K562 (cell line): ENCODE measurements around the gene TNNT1. TPM values are rescaled to one million over a fixed set of nuclear protein-coding genes. Genes with fewer than 3 reads are reported as not detected.

Source experiments
- BCOR ChIP-seq: fragments of 450-650 bp; IDR thresholded peaks from 2 replicates; pipeline ENCODE4 v1.6.1; 2016
- CXXC5 ChIP-seq: fragments of 250-450 bp; sonication (Bioruptor Pico); IDR thresholded peaks from 2 replicates; pipeline ENCODE4 v1.8.0; 2022; ENCODE audit warnings: inconsistent platforms, mild to moderate bottlenecking, moderate library complexity
- LCOR ChIP-seq: sonication (generic); formaldehyde crosslinking; IDR thresholded peaks from 2 replicates; pipeline ENCODE4 v1.8.0; 2022; ENCODE audit warnings: mild to moderate bottlenecking, missing genetic modification reagents
- PTBP1 ChIP-seq: fragments of 200-400 bp; formaldehyde crosslinking; IDR thresholded peaks from 2 replicates; pipeline ENCODE4 v1.6.1; 2017; ENCODE audit warnings: low read depth, low read length
- RBM22 ChIP-seq: fragments of 200-400 bp; formaldehyde crosslinking; IDR thresholded peaks from 2 replicates; pipeline ENCODE4 v1.6.1; 2018; ENCODE audit warnings: low read length, low read depth; ENCODE audit not compliant: poor library complexity, severe bottlenecking
- SIN3A ChIP-seq, 2 experiments: fragments of 150-350 bp in 1 of 2; IDR thresholded peaks; 2 replicates each; pipeline ENCODE4 v1.6.1; 2011 to 2016; ENCODE audit warnings: borderline replicate concordance in 2 of 2, low read depth in 2 of 2, low read length in 2 of 2, mild to moderate bottlenecking in 2 of 2, moderate library complexity in 2 of 2; ENCODE audit not compliant: control insufficient read depth in 1 of 2
- SMARCC2 ChIP-seq: fragments of 450-650 bp; IDR thresholded peaks from 2 replicates; pipeline ENCODE4 v1.6.1; 2017; ENCODE audit warnings: antibody characterized with exemption, moderate library complexity, mild to moderate bottlenecking, low read depth
- TFAM ChIP-seq: fragments of 250-450 bp; sonication (Bioruptor Pico); conservative IDR thresholded peaks from 2 replicates; pipeline ENCODE4 v1.5.0; 2021; ENCODE audit warnings: mild to moderate bottlenecking, moderate library complexity
- TOE1 ChIP-seq, 2 experiments: fragments of 450-650 bp in 1 of 2; sonication (generic) in 1 of 2; formaldehyde crosslinking in 1 of 2; IDR thresholded peaks; 2 replicates each; pipeline versions ENCODE4 v1.7.1 to v1.8.0; 2016 to 2022; ENCODE audit warnings: borderline replicate concordance in 2 of 2, mild to moderate bottlenecking in 2 of 2, antibody characterized with exemption in 1 of 2, inconsistent platforms in 1 of 2, low read depth in 1 of 2, missing genetic modification reagents in 1 of 2, moderate library complexity in 1 of 2
- TRIM28 ChIP-seq: fragments of 450-650 bp; IDR thresholded peaks from 2 replicates; pipeline ENCODE4 v1.6.1; 2017
- XRCC4 ChIP-seq: IDR thresholded peaks from one replicate; pipeline ENCODE4 v1.6.1; 2011; ENCODE audit not compliant: insufficient read depth, insufficient read length; ENCODE audit errors: extremely low read depth
- YY1 ChIP-seq, 3 experiments: IDR thresholded peaks; 2 replicates each; pipeline ENCODE4 v1.6.1; 2011; ENCODE audit warnings: low read length in 2 of 3, mild to moderate bottlenecking in 2 of 3, moderate library complexity in 2 of 3, borderline replicate concordance in 1 of 3, control low read depth in 1 of 3, low read depth in 1 of 3; ENCODE audit not compliant: insufficient read depth in 3 of 3, insufficient replicate concordance in 2 of 3, control insufficient read depth in 1 of 3, insufficient read length in 1 of 3; ENCODE audit errors: extremely low read depth in 1 of 3
- ZC3H11A ChIP-seq: IDR thresholded peaks from 2 replicates; pipeline ENCODE4 v1.6.1; 2012; ENCODE audit warnings: low read depth, low read length, improper control_type of control experiment
- ZNF436 ChIP-seq: fragments of 250-450, 450-650 bp; sonication (Bioruptor Pico); formaldehyde crosslinking; IDR thresholded peaks from 2 replicates; pipeline ENCODE4 v1.7.0; 2020; ENCODE audit warnings: mild to moderate bottlenecking
- polyA plus RNA-seq, 8 experiments: library from polyadenylated mRNA; depleted of rRNA in 4 of 8; stranded (reverse) in 5 of 8; unstranded in 3 of 8; fragments of >200 nt; fragmentation: Nextera tagmentation in 2 of 8; fragmentation: Illumina TruSeq in 1 of 8; extraction: Ambion mirVana in 2 of 8; extraction: Trizol in 1 of 8; gene quantifications; 2 replicates each; pipeline versions ENCODE4 v1.2.1 to v1.2.3, GENCODE V29; 2011 to 2014; ENCODE audit warnings: inconsistent platforms in 1 of 8, missing spikeins in 1 of 8
- total RNA-seq, 7 experiments: library from RNA; depleted of rRNA in 6 of 7; stranded (reverse); fragments of >200 nt in 6 of 7; fragmentation: Illumina TruSeq in 2 of 7; extraction: Trizol in 2 of 7; gene quantifications; 2 replicates each; pipeline versions ENCODE4 v1.2.1 to v1.2.3, GENCODE V29; 2011 to 2021; ENCODE audit warnings: low replicate concordance in 1 of 7
- TF ChIP-seq, protein P1 (sequence below): fragments of 200-800 bp; sonication (Bioruptor generic); IDR thresholded peaks from 2 replicates; pipeline ENCODE4 v1.6.1; 2016; ENCODE audit warnings: missing genetic modification characterization, missing compliant biosample characterization
- TF ChIP-seq, protein P2 (sequence below): fragments of 450-650 bp; IDR thresholded peaks from 2 replicates; pipeline ENCODE4 v1.7.0; 2016; ENCODE audit warnings: borderline replicate concordance
- TF ChIP-seq, protein P3 (sequence below): sonication (generic); formaldehyde crosslinking; IDR thresholded peaks from 2 replicates; pipeline ENCODE4 v1.8.0; 2022; ENCODE audit warnings: mild to moderate bottlenecking, missing genetic modification reagents

TNNT1 gene
- total and polyA plus RNA-seq, 9 of the 15 experiments (the other 6 are each of a cell fraction or from before 2014, with no cell fraction given), result 31.8 to 390 (median 227) TPM

DNA sequence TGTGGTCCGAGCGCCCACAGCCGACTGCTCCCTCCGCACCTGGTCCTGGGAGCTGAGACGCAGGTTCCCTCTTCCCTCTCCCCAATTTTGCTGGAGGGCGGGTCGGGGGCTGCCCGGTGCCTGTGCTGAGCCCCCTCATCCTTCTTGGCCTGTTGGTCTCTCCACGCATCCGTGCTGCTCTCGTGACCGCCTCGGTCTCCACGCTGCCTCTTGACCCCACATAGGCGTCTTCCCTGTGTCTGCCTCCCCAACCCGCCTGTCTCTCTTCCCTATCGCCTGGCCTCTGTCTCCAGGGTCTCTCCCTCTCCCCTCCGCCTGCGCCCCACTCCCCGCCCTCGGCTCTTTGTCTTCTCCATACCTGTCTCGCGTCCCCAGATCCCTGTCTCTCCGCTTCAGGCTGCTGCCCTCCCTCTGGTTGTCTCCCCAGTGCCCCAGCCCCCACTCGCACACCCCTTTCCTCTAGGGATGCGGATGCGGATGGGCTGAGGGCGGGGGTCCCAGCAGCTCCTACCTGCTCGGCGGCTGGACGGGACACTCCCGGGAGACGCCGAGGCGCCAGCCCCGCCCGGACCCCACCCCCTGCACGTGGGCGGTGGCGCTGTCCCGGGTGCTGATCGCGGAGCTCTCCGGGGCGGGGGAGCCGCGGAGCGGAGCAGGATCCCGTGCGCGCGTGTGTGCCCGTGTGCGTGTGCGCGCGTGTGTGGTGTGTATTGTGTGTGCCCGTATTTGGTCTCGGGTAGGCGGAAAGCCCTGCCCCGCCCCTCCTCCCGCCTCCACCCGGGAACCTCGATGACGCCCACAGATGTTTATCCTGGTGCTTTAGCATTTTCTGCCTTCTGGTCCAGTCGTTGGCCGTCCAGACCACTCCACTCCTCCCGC is 30.8 kb upstream of the TNNT1 start, which contains the start of gene SYT5 (continued):
- TF ChIP-seq, protein P1, sequence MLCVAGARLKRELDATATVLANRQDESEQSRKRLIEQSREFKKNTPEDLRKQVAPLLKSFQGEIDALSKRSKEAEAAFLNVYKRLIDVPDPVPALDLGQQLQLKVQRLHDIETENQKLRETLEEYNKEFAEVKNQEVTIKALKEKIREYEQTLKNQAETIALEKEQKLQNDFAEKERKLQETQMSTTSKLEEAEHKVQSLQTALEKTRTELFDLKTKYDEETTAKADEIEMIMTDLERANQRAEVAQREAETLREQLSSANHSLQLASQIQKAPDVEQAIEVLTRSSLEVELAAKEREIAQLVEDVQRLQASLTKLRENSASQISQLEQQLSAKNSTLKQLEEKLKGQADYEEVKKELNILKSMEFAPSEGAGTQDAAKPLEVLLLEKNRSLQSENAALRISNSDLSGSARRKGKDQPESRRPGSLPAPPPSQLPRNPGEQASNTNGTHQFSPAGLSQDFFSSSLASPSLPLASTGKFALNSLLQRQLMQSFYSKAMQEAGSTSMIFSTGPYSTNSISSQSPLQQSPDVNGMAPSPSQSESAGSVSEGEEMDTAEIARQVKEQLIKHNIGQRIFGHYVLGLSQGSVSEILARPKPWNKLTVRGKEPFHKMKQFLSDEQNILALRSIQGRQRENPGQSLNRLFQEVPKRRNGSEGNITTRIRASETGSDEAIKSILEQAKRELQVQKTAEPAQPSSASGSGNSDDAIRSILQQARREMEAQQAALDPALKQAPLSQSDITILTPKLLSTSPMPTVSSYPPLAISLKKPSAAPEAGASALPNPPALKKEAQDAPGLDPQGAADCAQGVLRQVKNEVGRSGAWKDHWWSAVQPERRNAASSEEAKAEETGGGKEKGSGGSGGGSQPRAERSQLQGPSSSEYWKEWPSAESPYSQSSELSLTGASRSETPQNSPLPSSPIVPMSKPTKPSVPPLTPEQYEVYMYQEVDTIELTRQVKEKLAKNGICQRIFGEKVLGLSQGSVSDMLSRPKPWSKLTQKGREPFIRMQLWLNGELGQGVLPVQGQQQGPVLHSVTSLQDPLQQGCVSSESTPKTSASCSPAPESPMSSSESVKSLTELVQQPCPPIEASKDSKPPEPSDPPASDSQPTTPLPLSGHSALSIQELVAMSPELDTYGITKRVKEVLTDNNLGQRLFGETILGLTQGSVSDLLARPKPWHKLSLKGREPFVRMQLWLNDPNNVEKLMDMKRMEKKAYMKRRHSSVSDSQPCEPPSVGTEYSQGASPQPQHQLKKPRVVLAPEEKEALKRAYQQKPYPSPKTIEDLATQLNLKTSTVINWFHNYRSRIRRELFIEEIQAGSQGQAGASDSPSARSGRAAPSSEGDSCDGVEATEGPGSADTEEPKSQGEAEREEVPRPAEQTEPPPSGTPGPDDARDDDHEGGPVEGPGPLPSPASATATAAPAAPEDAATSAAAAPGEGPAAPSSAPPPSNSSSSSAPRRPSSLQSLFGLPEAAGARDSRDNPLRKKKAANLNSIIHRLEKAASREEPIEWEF (CRISPR knock-in tag), result no peak
- TF ChIP-seq TFAM (no peak), ZC3H11A (no peak), XRCC4 (no peak), TRIM28 (no peak), BCOR (no peak), TOE1 (IDR thresholded peaks at IDR 0.05; ENCODE audit: borderline replicate concordance) (0 out of 2 replicates have a peak, but pooled peaks have one; percentile 40), TOE1 (CRISPR knock-in tag; IDR thresholded peaks at IDR 0.05; ENCODE audit: borderline replicate concordance, low read depth) (peak; percentile 92), RBM22 (no peak), PTBP1 (no peak), CXXC5 (CRISPR knock-in tag) (peak; percentile 68; the same call in 1 of the 2 replicates), SIN3A (IDR thresholded peaks at IDR 0.05; ENCODE audit: borderline replicate concordance in 2 of 2, control insufficient read depth in 1 of 2, low read depth in 2 of 2, low read length in 2 of 2) (peak; percentile 99 to 100), ZNF436 (no peak), YY1 (IDR thresholded peaks at IDR 0.05; ENCODE audit: borderline replicate concordance in 1 of 3, control insufficient read depth in 1 of 3, extremely low read depth in 1 of 3, insufficient read depth in 3 of 3, insufficient read length in 1 of 3, insufficient replicate concordance in 2 of 3, low read depth in 1 of 3, low read length in 2 of 3) (no peak), LCOR (CRISPR knock-in tag) (0 out of 2 replicates have a peak, but pooled peaks have one; percentile 46), SMARCC2 (no peak)
- TF ChIP-seq, protein P2, sequence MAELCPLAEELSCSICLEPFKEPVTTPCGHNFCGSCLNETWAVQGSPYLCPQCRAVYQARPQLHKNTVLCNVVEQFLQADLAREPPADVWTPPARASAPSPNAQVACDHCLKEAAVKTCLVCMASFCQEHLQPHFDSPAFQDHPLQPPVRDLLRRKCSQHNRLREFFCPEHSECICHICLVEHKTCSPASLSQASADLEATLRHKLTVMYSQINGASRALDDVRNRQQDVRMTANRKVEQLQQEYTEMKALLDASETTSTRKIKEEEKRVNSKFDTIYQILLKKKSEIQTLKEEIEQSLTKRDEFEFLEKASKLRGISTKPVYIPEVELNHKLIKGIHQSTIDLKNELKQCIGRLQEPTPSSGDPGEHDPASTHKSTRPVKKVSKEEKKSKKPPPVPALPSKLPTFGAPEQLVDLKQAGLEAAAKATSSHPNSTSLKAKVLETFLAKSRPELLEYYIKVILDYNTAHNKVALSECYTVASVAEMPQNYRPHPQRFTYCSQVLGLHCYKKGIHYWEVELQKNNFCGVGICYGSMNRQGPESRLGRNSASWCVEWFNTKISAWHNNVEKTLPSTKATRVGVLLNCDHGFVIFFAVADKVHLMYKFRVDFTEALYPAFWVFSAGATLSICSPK, result no peak
- TF ChIP-seq, protein P3, sequence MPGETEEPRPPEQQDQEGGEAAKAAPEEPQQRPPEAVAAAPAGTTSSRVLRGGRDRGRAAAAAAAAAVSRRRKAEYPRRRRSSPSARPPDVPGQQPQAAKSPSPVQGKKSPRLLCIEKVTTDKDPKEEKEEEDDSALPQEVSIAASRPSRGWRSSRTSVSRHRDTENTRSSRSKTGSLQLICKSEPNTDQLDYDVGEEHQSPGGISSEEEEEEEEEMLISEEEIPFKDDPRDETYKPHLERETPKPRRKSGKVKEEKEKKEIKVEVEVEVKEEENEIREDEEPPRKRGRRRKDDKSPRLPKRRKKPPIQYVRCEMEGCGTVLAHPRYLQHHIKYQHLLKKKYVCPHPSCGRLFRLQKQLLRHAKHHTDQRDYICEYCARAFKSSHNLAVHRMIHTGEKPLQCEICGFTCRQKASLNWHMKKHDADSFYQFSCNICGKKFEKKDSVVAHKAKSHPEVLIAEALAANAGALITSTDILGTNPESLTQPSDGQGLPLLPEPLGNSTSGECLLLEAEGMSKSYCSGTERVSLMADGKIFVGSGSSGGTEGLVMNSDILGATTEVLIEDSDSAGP, result no peak
